Measurements from ENCODE around the gene GPX2.

- TF ChIP-seq CTCF (IDR thresholded peaks at IDR 0.05; ENCODE audit: low read length) (no peak), EZH2phosphoT487 (IDR thresholded peaks at IDR 0.05; ENCODE audit: low read length) (no peak)
Observed at GRCh38 chr14:64923015-64923414, 19.5 kb downstream of the GPX2 start.

Measured in MM.1S (cell line).